Upper lobe of right lung (tissue), 1 donor: Measurements from ENCODE around the gene MTA2. TPM values are rescaled to one million over a fixed set of nuclear protein-coding genes. Genes with fewer than 3 reads are reported as not detected.

Experiments used
- ATAC-seq: fragments of 200-7000 bp; cut with Tn5 transposase; one replicate; pipeline ENCODE4 v1.9.1; 2020; ENCODE audit warnings: mild to moderate bottlenecking, moderate library complexity
- DNase-seq: peaks from one replicate; pipeline ENCODE4 v3.0.0-alpha.2; 2020
- H3K27ac ChIP-seq: fragments of 200-600 bp; one replicate; pipeline ENCODE4 v1.8.0; 2022
- H3K27me3 ChIP-seq: fragments of 200-600 bp; one replicate; pipeline ENCODE4 v1.8.0; 2022; ENCODE audit warnings: mild to moderate bottlenecking
- H3K36me3 ChIP-seq: fragments of 200-600 bp; one replicate; pipeline ENCODE4 v1.8.0; 2022
- H3K4me1 ChIP-seq: fragments of 200-600 bp; one replicate; pipeline ENCODE4 v1.8.0; 2022
- H3K4me3 ChIP-seq: fragments of 200-600 bp; one replicate; pipeline ENCODE4 v1.8.0; 2022; ENCODE audit warnings: mild to moderate bottlenecking
- H3K9me3 ChIP-seq: fragments of 200-600 bp; one replicate; pipeline ENCODE4 v1.8.0; 2022
- CTCF ChIP-seq: fragments of 200-600 bp; IDR thresholded peaks from one replicate; pipeline ENCODE4 v1.8.0; 2022; ENCODE audit warnings: antibody characterized with exemption
- intact Hi-C: fragments of 100-400 bp; cut with DNase I; formaldehyde crosslinking; loops from one replicate; pipeline ENCODE4 v1.11.0; 2022
- total RNA-seq: library from RNA; stranded (reverse); fragmentation: NEBNext Ultra II Directional; extraction: Animal tissue kit (Norgen Biotek cat#: 25700); gene quantifications from one replicate; pipeline ENCODE4 v1.2.1, GENCODE V29; 2021
- donor health status: DM: no; HTN: yes; CAD: no; lungs with severe emphysema.

Gene MTA2
- total RNA-seq, 1 donor from 2014 or later = 75.0 TPM

- H3K27me3 ChIP-seq = no peaks in the 10 kb centered on the region
- DNase-seq = no peak
- H3K4me3 ChIP-seq = no peak overlapping the region
- H3K9me3 ChIP-seq = no peaks in the 10 kb centered on the region
- intact Hi-C loops = no loop called here
- ATAC-seq = no peak
- H3K4me1 ChIP-seq = peaks cover 23% of the 10 kb centered on the region
- TF ChIP-seq CTCF = no peak
- peaks cover 20% of the 10 kb centered on the region for H3K36me3 ChIP-seq
- no peak overlapping the region for H3K27ac ChIP-seq
Observed at GRCh38 chr11:62614275-62614674, 12.6 kb upstream of the MTA2 start.

GRCh38 chr11:62613291-62613778 is 11.7 kb upstream of the MTA2 start:
- ATAC-seq = no peak
- Histone ChIP-seq H3K36me3 (peaks cover 26% of the 10 kb centered on the region), H3K4me1 (peaks cover 23% of the 10 kb centered on the region), H3K4me3 (peak overlapping the region; percentile 84), H3K27me3 (no peaks in the 10 kb centered on the region), H3K9me3 (no peaks in the 10 kb centered on the region), H3K27ac (peak overlapping the region; percentile 93)
- intact Hi-C loops = no loop called here
- DNase-seq = no peak
- no peak for TF ChIP-seq CTCF

GRCh38 chr11:62612366-62613290 is 11.0 kb upstream of the MTA2 start, which contains the start of the genes EML3 and ROM1:
Gene EML3 (minus strand): TSS chr11:62612775. CDS start chr11:62612457, 318 bp downstream.
Gene ROM1 (plus strand): TSS chr11:62613257. CDS start chr11:62613282, 25 bp downstream.
- intact Hi-C loops = no loop called here
- H3K4me3 ChIP-seq = peak within 1 kb of the TSS; percentile 84
- ATAC-seq = peak; percentile 88
- TF ChIP-seq CTCF = peak; percentile 82
- peak; percentile 95 for DNase-seq
- H3K27ac ChIP-seq = peak within 1 kb of the TSS; percentile 93
- H3K36me3 ChIP-seq = peaks cover 29% of the 10 kb centered on the region
- H3K27me3 ChIP-seq = no peaks in the 10 kb centered on the region
- peaks cover 23% of the 10 kb centered on the region for H3K4me1 ChIP-seq
- no peaks in the 10 kb centered on the region for H3K9me3 ChIP-seq

- intact Hi-C loops = no loop called here
- peaks cover 32% of the 10 kb centered on the region for H3K36me3 ChIP-seq
- peak; percentile 24 for ATAC-seq
Observed at GRCh38 chr11:62611705-62612365, 10.2 kb upstream of the MTA2 start.

More at GRCh38 chr11:62611705-62612365, 10.2 kb upstream of the MTA2 start:
- DNase-seq = peak; percentile 81
- no peaks in the 10 kb centered on the region for H3K27me3 ChIP-seq
- peaks cover 23% of the 10 kb centered on the region for H3K4me1 ChIP-seq
- TF ChIP-seq CTCF = peak; percentile 4
- peak overlapping the region; percentile 84 for H3K4me3 ChIP-seq
- H3K9me3 ChIP-seq = no peaks in the 10 kb centered on the region
- H3K27ac ChIP-seq = peak overlapping the region; percentile 93
